Skeletal muscle tissue (tissue), 4 donors: ENCODE measurements around the gene NEAT1. TPM values are rescaled to one million over a fixed set of nuclear protein-coding genes. Genes with fewer than 3 reads are reported as not detected.
"Not testable (repeated sequence)": the region's sequence is repeated elsewhere in the genome, so short reads cannot be mapped to it uniquely, and the experiment has no call there.

ENCODE experiments used
- H3K27ac ChIP-seq: one replicate; pipeline ENCODE4 v1.7.0; 2013; ENCODE audit warnings: mild to moderate bottlenecking, low read depth, low read length, inconsistent platforms
- H3K27me3 ChIP-seq, 3 donors: one replicate each; pipeline ENCODE4 v1.7.0; 2013; ENCODE audit warnings: low read length in 3 of 3; ENCODE audit not compliant: control insufficient read depth in 3 of 3, insufficient read depth in 3 of 3
- H3K36me3 ChIP-seq, 3 donors: one replicate each; pipeline ENCODE4 v1.7.0; 2013; ENCODE audit warnings: low read length in 3 of 3; ENCODE audit not compliant: control insufficient read depth in 3 of 3, insufficient read depth in 3 of 3
- H3K4me1 ChIP-seq, 3 donors: one replicate each; pipeline ENCODE4 v1.7.0; 2013; ENCODE audit warnings: low read length in 3 of 3, mild to moderate bottlenecking in 3 of 3; ENCODE audit not compliant: control insufficient read depth in 3 of 3, insufficient read depth in 3 of 3
- H3K4me3 ChIP-seq, 3 donors: one replicate each; pipeline ENCODE4 v1.7.0; 2013; ENCODE audit warnings: low read length in 3 of 3
- H3K9ac ChIP-seq, 3 donors: one replicate each; pipeline ENCODE4 v1.7.0; 2013; ENCODE audit warnings: low read length in 3 of 3, mild to moderate bottlenecking in 3 of 3, moderate library complexity in 2 of 3, low read depth in 1 of 3
- H3K9me3 ChIP-seq, 3 donors: one replicate each; pipeline ENCODE4 v1.7.0; 2013; ENCODE audit warnings: low read length in 3 of 3; ENCODE audit not compliant: control insufficient read depth in 3 of 3
- total RNA-seq: library from RNA; depleted of rRNA; stranded (reverse); fragments of >200 nt; gene quantifications from one replicate; pipeline ENCODE4 v1.2.3, GENCODE V29; 2014
- donor health status: Osteomylitis.

Gene NEAT1
- total RNA-seq, 1 donor from 2014 or later, result 26.1 TPM

DNA sequence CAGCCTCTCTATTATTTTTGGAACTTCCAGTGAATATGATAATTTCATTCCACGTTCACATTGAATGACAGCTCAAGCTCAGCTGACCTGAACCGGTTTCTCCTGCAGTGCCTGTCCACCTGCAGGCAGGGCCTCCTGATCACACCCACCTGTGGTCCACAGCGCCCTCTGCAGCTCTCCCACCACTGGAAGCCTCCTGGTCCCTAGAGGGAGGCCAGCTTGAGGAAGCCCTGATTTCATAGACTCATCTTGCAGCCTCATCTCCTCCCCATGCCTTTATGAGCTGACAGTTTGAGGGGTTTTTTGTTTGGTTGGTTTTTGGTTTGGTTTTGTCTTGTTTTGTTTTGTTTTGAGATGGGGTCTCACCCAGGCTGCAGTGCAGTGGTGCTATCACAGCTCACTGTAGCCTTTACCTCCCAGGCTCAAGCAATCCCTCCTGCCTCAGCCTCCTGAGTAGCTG lies 46.3 kb downstream of the NEAT1 start:
- peaks cover 26 to 34% (median 32%) of the 10 kb centered on the region in 3 donors for H3K4me1 ChIP-seq
- no peaks in the 10 kb centered on the region for H3K9me3 ChIP-seq
- peak overlapping the region; percentile 51 for H3K27ac ChIP-seq
- H3K9ac ChIP-seq, result peak overlapping the region in 1 of 3 donors; percentile 40
- H3K36me3 ChIP-seq, result no peaks in the 10 kb centered on the region
- H3K27me3 ChIP-seq, result no peaks in the 10 kb centered on the region
- no peak overlapping the region for H3K4me3 ChIP-seq

DNA sequence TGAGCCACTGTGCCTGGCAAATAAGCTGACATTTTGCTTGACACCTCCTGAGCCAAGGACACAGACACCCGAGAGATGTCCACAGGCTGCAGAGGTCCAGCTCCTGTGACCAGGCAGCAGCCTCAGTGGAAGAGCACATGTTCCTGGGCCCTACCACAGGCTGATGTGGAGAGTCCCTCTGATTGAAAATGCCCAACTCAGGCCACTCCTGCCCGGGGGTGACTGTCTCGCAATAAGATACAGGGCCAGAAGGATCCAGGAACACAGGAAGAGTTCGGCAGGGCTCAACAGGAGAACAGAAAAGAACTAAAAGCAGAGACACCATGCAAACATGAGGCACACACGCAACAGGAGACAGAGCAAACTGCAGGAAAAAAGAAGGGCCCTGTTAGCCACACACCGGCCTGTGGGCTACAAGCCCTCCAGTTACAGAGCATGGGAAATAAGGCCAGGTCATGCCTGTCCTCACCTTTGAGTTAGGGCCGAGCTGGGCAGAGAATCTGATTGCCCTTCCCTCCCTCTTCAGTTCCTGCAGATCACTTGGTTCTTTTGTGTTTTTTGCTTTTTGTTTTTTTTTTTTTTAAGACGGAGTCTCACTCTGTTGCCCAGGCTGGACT lies 47.9 kb downstream of the NEAT1 start:
- H3K4me1 ChIP-seq, result peaks cover 26 to 38% (median 34%) of the 10 kb centered on the region in 3 donors
- H3K36me3 ChIP-seq, result no peaks in the 10 kb centered on the region
- peak overlapping the region; percentile 99 for H3K27ac ChIP-seq
- no peaks in the 10 kb centered on the region for H3K27me3 ChIP-seq
- H3K9ac ChIP-seq, result peak overlapping the region; percentile 8 to 94 (median 88)
- H3K4me3 ChIP-seq, result peak overlapping the region in 1 of 3 donors; percentile 52
- H3K9me3 ChIP-seq, result no peaks in the 10 kb centered on the region

DNA sequence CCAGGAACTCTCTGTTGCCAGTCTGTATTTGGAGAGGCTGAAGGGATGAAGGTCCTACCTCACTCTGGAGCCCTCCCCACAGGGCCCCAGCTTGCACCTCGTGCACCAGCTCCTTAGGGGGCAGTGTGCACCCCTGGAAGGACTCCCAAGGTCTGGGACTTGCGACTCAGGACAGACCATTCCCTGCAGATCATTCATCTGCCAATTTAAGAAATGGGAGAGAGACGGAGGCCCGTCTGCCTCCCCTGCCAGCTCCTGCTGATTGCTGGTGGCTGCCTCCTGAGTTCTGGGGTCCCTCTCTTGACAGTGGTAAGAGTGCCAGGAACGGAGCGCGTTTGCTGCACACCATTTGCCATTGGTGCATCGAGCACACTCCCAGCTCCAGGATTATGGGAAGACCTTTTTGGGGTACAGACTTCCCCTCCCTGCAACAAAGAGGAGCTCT lies 48.9 kb downstream of the NEAT1 start:
- Histone ChIP-seq H3K9me3 (no peaks in the 10 kb centered on the region), H3K27me3 (no peaks in the 10 kb centered on the region), H3K4me3 (peak overlapping the region; percentile 58 to 73 (median 61)), H3K9ac (peak overlapping the region; percentile 88 to 94 (median 90)), H3K36me3 (no peaks in the 10 kb centered on the region), H3K4me1 (peaks cover 30 to 41% (median 38%) of the 10 kb centered on the region in 3 donors), H3K27ac (peak overlapping the region; percentile 99)

DNA sequence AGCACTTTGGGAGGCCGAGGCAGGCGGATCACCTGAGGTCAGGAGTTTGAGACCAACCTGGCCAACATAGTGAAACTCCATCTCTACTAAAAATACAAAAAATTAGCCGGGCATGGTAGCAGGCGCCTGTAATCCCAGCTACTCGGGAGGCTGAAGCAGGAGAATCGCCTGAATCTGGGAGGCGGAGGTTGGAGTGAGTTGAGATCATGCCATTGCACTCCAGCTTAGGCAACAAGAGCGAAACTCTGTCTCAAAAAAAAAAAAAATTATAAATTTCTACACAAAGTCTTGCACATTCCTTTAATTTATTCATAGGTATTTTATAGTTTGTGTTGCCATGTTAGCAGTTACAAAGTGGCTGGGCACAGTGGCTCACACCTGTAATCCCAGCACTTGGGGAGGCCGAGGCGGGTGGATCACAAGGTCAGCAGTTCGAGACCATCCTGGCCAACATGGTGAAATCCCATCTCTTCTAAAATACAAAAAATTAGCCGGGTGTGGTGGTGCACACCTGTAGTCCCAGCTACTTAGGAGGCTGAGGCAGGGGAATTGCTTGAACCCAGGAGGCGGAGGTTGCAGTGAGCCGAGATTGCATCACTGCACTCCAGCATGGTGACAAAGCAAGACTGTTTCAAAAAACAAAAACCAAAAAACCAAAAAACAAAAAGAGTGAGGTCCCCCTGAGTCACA lies 50.1 kb downstream of the NEAT1 start:
- not testable (repeated sequence) for H3K36me3 ChIP-seq, H3K9me3 ChIP-seq, H3K4me3 ChIP-seq, H3K27me3 ChIP-seq
- Histone ChIP-seq H3K27ac (peak overlapping the region; percentile 99), H3K4me1 (peaks cover 31 to 52% (median 45%) of the 10 kb centered on the region in 3 donors), H3K9ac (peak overlapping the region; percentile 88 to 94 (median 90))

DNA sequence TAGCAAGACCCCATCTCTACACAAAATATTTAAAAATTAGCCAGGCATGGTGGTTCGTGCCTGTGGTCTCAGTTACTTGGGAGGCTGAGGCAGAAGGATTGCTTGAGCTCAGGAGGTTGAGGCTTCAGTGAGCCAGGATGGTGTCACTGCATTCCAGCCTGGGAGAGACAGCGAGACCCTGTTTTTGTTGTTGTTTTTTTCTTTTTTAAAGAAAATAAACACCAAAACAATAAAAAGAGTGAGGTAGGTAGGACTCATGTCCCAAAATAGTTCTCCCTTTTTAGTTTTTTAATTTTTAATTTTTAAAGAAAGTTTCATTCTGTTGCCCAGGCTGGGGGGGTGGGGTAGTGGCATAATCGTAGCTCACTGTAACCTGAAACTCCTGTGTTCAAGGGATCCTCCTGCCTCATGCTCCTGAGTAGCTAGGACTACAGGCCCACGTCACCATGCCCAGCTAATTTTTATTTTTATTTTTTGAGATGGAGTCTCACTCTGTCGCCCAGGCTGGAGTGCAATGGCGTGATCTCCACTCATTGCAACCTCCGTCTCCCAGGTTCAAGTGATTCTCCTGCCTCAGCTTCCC lies 50.8 kb downstream of the NEAT1 start:
- Histone ChIP-seq H3K4me3 (no peak overlapping the region), H3K27me3 (no peaks in the 10 kb centered on the region), H3K4me1 (peaks cover 33 to 55% (median 48%) of the 10 kb centered on the region in 3 donors), H3K36me3 (peaks cover 0 to 4% (median 0%) of the 10 kb centered on the region in 3 donors), H3K9ac (peak overlapping the region in 1 of 3 donors; percentile 32), H3K9me3 (no peaks in the 10 kb centered on the region), H3K27ac (peak overlapping the region; percentile 99)

DNA sequence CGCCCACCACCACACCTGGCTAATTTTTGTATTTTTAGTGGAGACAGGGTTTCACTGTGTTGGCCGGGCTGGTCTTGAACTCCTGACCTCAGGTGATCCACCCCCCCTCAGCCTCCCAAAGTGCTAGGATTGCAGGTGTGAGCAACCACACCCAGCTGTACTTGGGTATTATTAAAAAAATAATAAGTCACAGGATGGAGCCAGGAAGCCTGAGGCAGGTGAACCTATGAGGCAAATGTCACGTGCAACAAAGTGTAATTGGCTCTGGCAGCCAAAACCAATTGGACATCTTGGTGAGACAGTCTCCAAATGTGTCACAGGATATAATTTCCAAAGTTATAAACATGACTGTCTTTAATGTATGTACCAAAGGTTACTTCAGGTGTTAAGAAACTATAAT lies 52.3 kb downstream of the NEAT1 start:
- H3K4me3 ChIP-seq, result no peak overlapping the region
- no peaks in the 10 kb centered on the region for H3K27me3 ChIP-seq
- no peak overlapping the region for H3K9ac ChIP-seq
- H3K9me3 ChIP-seq, result no peaks in the 10 kb centered on the region
- peak overlapping the region; percentile 100 for H3K27ac ChIP-seq
- peaks cover 42 to 66% (median 59%) of the 10 kb centered on the region in 3 donors for H3K4me1 ChIP-seq
- H3K36me3 ChIP-seq, result peaks cover 0 to 4% (median 0%) of the 10 kb centered on the region in 3 donors

DNA sequence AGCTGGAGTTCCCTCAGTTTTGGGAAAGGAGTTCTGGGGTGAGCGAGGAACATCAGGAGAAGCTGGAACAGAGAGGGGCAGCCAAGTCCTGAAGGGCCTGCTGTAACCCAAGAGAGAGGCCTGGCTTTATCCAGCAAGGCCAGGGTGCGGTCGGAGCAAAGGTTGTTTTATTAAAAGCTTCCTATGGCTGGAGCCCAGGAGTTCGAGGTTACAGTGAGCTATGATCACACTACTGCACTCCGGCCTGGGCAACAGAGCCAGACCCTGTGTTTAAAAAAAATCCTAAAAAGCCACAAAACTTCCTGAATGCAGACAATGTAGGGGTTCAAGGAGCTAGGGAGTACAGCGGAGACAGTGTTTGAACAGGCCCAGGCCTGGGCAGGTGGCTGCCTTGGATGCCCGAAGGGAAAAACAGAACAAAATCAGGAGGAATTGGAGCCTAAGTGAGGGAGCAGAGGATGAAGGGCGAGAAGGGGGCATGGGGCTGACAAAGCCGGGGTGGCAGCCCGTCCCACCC lies 54.1 kb downstream of the NEAT1 start:
- H3K4me3 ChIP-seq, result peak overlapping the region; percentile 87 to 96 (median 94)
- H3K36me3 ChIP-seq, result peaks cover 0 to 4% (median 0%) of the 10 kb centered on the region in 3 donors
- H3K4me1 ChIP-seq, result peaks cover 37 to 60% (median 52%) of the 10 kb centered on the region in 3 donors
- H3K9ac ChIP-seq, result peak overlapping the region; percentile 99 to 100 (median 100)
- H3K9me3 ChIP-seq, result no peaks in the 10 kb centered on the region
- peak overlapping the region; percentile 100 for H3K27ac ChIP-seq
- H3K27me3 ChIP-seq, result no peaks in the 10 kb centered on the region

DNA sequence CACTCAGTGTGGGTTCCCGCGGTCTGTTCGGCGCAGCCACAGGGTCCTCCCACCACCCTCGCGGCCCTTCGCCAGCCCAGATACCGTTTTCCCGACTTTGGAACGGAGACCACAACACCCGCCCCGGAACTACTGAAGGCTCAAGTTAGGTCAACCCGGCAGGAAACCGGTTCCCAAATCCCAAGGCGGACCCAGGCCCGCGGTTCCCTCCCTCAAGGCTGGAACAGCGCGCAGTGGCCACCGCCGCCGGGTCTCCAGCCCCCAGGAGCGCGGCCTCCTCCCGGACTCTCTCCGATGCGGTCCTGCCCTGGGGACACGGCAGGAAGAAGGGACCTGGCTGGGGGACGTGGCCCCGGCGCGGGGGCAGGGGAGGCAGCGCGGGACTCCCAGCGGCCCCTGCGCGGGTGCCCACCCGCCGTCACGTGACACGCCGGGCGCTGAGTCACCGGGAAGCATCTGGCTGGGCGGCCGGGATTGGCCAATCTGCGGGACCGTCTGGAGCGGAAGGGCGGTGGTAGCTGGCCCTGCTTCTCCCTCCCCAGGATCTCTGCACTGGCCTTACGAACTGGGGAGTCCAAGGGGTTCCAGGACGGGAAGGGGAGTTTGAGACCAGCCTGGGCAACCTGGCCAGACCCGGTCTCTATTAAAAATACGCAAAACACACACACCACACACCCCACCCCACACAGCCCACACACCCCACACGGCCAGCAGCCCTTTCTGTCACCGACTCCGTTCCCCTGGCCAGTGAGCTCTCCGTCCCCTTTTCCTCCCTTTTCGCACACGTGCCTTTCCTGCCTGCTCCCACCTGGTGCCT lies 54.8 kb downstream of the NEAT1 start:
- peaks cover 30 to 58% (median 48%) of the 10 kb centered on the region in 3 donors for H3K4me1 ChIP-seq
- H3K36me3 ChIP-seq, result peaks cover 0 to 4% (median 0%) of the 10 kb centered on the region in 3 donors

More for the DNA sequence above, 54.8 kb downstream of the NEAT1 start:
- peak overlapping the region; percentile 99 to 100 (median 100) for H3K9ac ChIP-seq
- no peaks in the 10 kb centered on the region for H3K9me3 ChIP-seq
- peak overlapping the region; percentile 100 for H3K27ac ChIP-seq
- H3K4me3 ChIP-seq, result peak overlapping the region; percentile 87 to 96 (median 94)
- no peaks in the 10 kb centered on the region for H3K27me3 ChIP-seq
